Measurements from ENCODE around the gene POTEF. TPM values are rescaled to one million over a fixed set of nuclear protein-coding genes. Genes with fewer than 3 reads are reported as not detected.
A peak's percentile ranks its signal among the peaks of the same experiment; 100 is the strongest.
"Not testable (repeated sequence)": the region's sequence is repeated elsewhere in the genome, so short reads cannot be mapped to it uniquely, and the experiment has no call there.

Gene POTEF
- total RNA-seq, 1 donor from 2014 or later = 25.0 TPM

DNA sequence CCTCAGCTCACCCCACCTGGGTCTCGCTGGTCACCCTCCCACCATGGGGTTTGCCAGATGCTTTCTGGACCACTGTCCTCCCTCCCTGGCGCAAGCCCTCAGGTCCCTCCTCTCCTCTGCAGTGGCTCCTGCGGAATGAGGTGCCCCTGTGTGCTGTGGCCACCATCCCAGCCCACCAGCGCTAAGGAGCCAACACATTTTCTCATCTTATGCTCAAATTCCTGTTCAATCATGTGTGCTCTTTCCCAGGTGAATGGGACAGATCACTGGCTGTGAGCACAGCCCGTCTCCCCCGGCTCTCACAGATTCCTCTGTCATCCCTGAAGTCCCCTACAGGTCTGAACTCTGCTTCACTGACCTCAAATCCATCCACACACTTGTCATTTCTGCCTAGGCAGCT is 31.1 kb upstream of the POTEF start:
- peak overlapping the region; percentile 28 for H3K27ac Mint-ChIP-seq
- no peaks in the 10 kb centered on the region for H3K9me3 Mint-ChIP-seq
- no peaks in the 10 kb centered on the region for H3K4me1 Mint-ChIP-seq (ENCODE audit: unreplicated experiment)
- H3K36me3 Mint-ChIP-seq = peaks cover 8% of the 10 kb centered on the region
- TF ChIP-seq CTCF (conservative IDR thresholded peaks at IDR 0.05) = no peak
- no peak for DNase-seq (ENCODE audit: extremely low spot score, unreplicated experiment)
- H3K27me3 Mint-ChIP-seq = no peaks in the 10 kb centered on the region
- no peak overlapping the region for H3K4me3 Mint-ChIP-seq

DNA sequence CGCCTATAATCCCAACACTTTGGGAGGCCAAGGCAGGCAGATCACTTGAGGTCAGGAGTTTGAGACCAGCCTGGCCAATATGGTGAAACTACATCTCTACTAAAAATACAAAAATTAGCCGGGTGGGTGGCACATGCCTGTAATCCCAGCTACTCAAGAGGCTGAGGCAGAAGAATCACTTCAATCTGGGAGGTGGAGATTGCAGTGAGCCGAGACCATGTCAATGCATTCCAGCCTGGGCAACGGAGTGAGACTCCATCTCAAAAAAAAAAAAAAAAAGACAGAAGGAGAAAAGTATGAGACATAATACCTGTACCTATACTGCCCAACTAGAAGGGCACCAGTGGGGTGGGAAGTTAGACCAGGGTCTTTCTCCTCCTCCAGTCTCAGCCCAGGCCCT is 30.4 kb upstream of the POTEF start:
- H3K4me3 Mint-ChIP-seq; H3K4me1 Mint-ChIP-seq (ENCODE audit: unreplicated experiment); H3K27ac Mint-ChIP-seq; DNase-seq (ENCODE audit: extremely low spot score, unreplicated experiment); H3K27me3 Mint-ChIP-seq; H3K9me3 Mint-ChIP-seq; H3K36me3 Mint-ChIP-seq: not testable (repeated sequence)

- TF ChIP-seq CTCF (conservative IDR thresholded peaks at IDR 0.05) = no peak
- no peak for DNase-seq (ENCODE audit: extremely low spot score, unreplicated experiment)
- Mint-ChIP-seq H3K4me3 (no peak overlapping the region), H3K4me1 (ENCODE audit: unreplicated experiment) (no peaks in the 10 kb centered on the region), H3K36me3 (no peaks in the 10 kb centered on the region), H3K9me3 (no peaks in the 10 kb centered on the region), H3K27ac (no peak overlapping the region), H3K27me3 (no peaks in the 10 kb centered on the region)
These were observed 29.6 kb upstream of the POTEF start for GRCh38 chr2:130158631-130159030.

- not testable (repeated sequence) for H3K9me3 Mint-ChIP-seq, H3K4me3 Mint-ChIP-seq
These were observed 28.9 kb upstream of the POTEF start for GRCh38 chr2:130157825-130158514.

GRCh38 chr2:130157354-130157753 is 28.3 kb upstream of the POTEF start:
- not testable (repeated sequence) for DNase-seq (ENCODE audit: extremely low spot score, unreplicated experiment); H3K4me3 Mint-ChIP-seq; H3K27me3 Mint-ChIP-seq; H3K36me3 Mint-ChIP-seq; H3K4me1 Mint-ChIP-seq (ENCODE audit: unreplicated experiment); H3K27ac Mint-ChIP-seq; H3K9me3 Mint-ChIP-seq

More at GRCh38 chr2:130157825-130158514, 28.9 kb upstream of the POTEF start:
- H3K27ac Mint-ChIP-seq; H3K36me3 Mint-ChIP-seq; H3K27me3 Mint-ChIP-seq; DNase-seq (ENCODE audit: extremely low spot score, unreplicated experiment); H3K4me1 Mint-ChIP-seq (ENCODE audit: unreplicated experiment): not testable (repeated sequence)

- no peaks in the 10 kb centered on the region for H3K4me1 Mint-ChIP-seq (ENCODE audit: unreplicated experiment)
- no peaks in the 10 kb centered on the region for H3K27me3 Mint-ChIP-seq
- H3K36me3 Mint-ChIP-seq = no peaks in the 10 kb centered on the region
- no peak overlapping the region for H3K27ac Mint-ChIP-seq
- no peaks in the 10 kb centered on the region for H3K9me3 Mint-ChIP-seq
- no peak for DNase-seq (ENCODE audit: extremely low spot score, unreplicated experiment)
- TF ChIP-seq CTCF (conservative IDR thresholded peaks at IDR 0.05) = no peak
- no peak overlapping the region for H3K4me3 Mint-ChIP-seq
These were observed 27.6 kb upstream of the POTEF start for GRCh38 chr2:130156624-130157004.

DNA sequence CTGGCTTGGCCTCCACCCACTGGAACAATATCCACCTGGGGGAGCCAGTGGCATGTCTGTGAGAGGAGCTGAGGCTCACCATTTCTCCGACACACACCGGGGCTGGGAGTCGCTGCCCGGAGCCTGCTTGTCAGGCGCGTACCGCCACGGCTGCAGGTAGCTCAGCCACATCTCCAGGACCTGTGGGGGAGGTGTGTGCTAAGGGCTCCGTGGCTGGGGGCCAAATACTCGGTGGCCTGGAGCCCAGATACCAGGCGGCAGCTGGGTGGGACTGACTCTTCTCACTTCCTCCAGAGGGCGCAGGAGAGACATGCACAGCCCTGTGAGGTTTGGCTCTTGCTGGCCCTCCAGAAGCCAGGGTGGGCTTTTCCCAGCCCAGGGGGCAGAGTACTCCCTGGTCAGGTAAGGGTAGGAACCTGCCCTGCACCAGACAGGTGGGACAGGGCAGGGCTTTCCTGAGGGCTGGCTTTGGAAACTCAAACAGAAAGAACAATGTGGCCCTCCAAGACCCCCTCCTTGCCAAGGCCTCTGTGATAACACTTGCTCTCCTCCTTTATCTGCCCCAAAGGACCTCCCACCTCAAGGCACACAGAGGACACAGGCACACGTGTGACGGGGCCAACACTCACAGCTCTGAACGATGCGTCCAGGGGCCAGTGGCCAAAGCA is 27.1 kb upstream of the POTEF start:
- TF ChIP-seq CTCF (conservative IDR thresholded peaks at IDR 0.05) = peak; percentile 69
- H3K4me1 Mint-ChIP-seq (ENCODE audit: unreplicated experiment); H3K27ac Mint-ChIP-seq; H3K9me3 Mint-ChIP-seq; DNase-seq (ENCODE audit: extremely low spot score, unreplicated experiment); H3K4me3 Mint-ChIP-seq; H3K36me3 Mint-ChIP-seq; H3K27me3 Mint-ChIP-seq: not testable (repeated sequence)

Data from type B pancreatic cell (in vitro differentiated cells).